Suprapubic skin (tissue), 4 donors: ENCODE results near the gene EVI2B. TPM values are rescaled to one million over a fixed set of nuclear protein-coding genes. Genes with fewer than 3 reads are reported as not detected.

Experiments
- DNase-seq, 2 donors: peaks; one replicate each; pipeline ENCODE4 v3.0.0-alpha.2; 2019; ENCODE audit warnings: low spot score in 2 of 2
- H3K27ac ChIP-seq: fragments of 200-600 bp; sonication (generic); one replicate; pipeline ENCODE4 v1.5.1; 2019
- H3K27me3 ChIP-seq: fragments of 200-600 bp; sonication (generic); one replicate; pipeline ENCODE4 v1.5.1; 2019
- H3K36me3 ChIP-seq: fragments of 200-600 bp; sonication (generic); one replicate; pipeline ENCODE4 v1.5.1; 2019
- H3K4me1 ChIP-seq: fragments of 200-600 bp; sonication (generic); one replicate; pipeline ENCODE4 v1.5.1; 2019
- H3K4me3 ChIP-seq: fragments of 200-600 bp; sonication (generic); one replicate; pipeline ENCODE4 v1.5.1; 2019; ENCODE audit warnings: mild to moderate bottlenecking
- H3K9me3 ChIP-seq: fragments of 200-600 bp; sonication (generic); one replicate; pipeline ENCODE4 v1.5.1; 2019
- CTCF ChIP-seq, 2 donors: fragments of 200-600 bp in 1 of 2; fragments of 450-650 bp in 1 of 2; sonication (generic) in 1 of 2; IDR thresholded peaks; one replicate each; pipeline ENCODE4 v1.5.1; 2016 to 2019; ENCODE audit warnings: antibody characterized with exemption in 2 of 2, mild to moderate bottlenecking in 1 of 2, moderate library complexity in 1 of 2
- EP300 ChIP-seq: sonication (generic); formaldehyde crosslinking; IDR thresholded peaks from one replicate; pipeline ENCODE4 v1.6.1; 2017; ENCODE audit warnings: antibody characterized with exemption
- POLR2A ChIP-seq, 2 donors: fragments of 450-650 bp; IDR thresholded peaks; one replicate each; pipeline ENCODE4 v1.6.1; 2017; ENCODE audit warnings: antibody characterized with exemption in 2 of 2, mild to moderate bottlenecking in 2 of 2, moderate library complexity in 2 of 2
- POLR2AphosphoS5 ChIP-seq, 3 donors: sonication (generic); formaldehyde crosslinking; IDR thresholded peaks; one replicate each; pipeline ENCODE4 v1.6.1; 2017; ENCODE audit warnings: antibody characterized with exemption in 3 of 3
- WGBS: methylation state at CpG from one replicate; pipeline ENCODE4 v1.1.5; 2018; 5-methylcytosine and 5-hydroxymethylcytosine counted together
- total RNA-seq, 4 donors: library from RNA; depleted of rRNA; stranded (reverse); fragments of >200 nt; gene quantifications; one replicate each; pipeline ENCODE4 v1.1.0, GENCODE V29; 2016

Gene EVI2B
- total RNA-seq, 4 donors from 2014 or later = 2.2 to 5.6 (median 3.7) TPM

- peaks cover 12% of the 10 kb centered on the region for H3K4me1 ChIP-seq
- no peak for TF ChIP-seq EP300
- no peak for TF ChIP-seq CTCF (IDR thresholded peaks at IDR 0.05)
- no peak for TF ChIP-seq POLR2AphosphoS5 (IDR thresholded peaks at IDR 0.05)
- TF ChIP-seq POLR2A (IDR thresholded peaks at IDR 0.05) = no peak
- no peak overlapping the region for H3K4me3 ChIP-seq
- H3K9me3 ChIP-seq = no peaks in the 10 kb centered on the region
- DNase-seq = no peak
- peaks cover 13% of the 10 kb centered on the region for H3K36me3 ChIP-seq
- no peaks in the 10 kb centered on the region for H3K27me3 ChIP-seq
- WGBS = 97% methylated on average over 4 of the region's 4 CpGs
- H3K27ac ChIP-seq = no peak overlapping the region
These were observed 8.1 kb upstream of the EVI2B start for GRCh38 chr17:31321966-31322365.

- H3K27ac ChIP-seq = peak within 1 kb of the TSS; percentile 65
- no peaks in the 10 kb centered on the region for H3K27me3 ChIP-seq
- peak within 1 kb of the TSS; percentile 33 for H3K4me3 ChIP-seq
- WGBS = 68% methylated on average over 3 of the region's 3 CpGs
- DNase-seq = no peak
- H3K4me1 ChIP-seq = peaks cover 12% of the 10 kb centered on the region
- no peaks in the 10 kb centered on the region for H3K9me3 ChIP-seq
- H3K36me3 ChIP-seq = peaks cover 8% of the 10 kb centered on the region
- no peak for TF ChIP-seq EP300
- TF ChIP-seq POLR2A (IDR thresholded peaks at IDR 0.05) = no peak
- no peak for TF ChIP-seq POLR2AphosphoS5 (IDR thresholded peaks at IDR 0.05)
- TF ChIP-seq CTCF (IDR thresholded peaks at IDR 0.05) = no peak
These were observed 7.6 kb upstream of the EVI2B start, which contains the start of gene EVI2A for GRCh38 chr17:31321481-31321880. EVI2A (minus strand) TSS chr17:31321622; CDS start chr17:31319013, 2,609 bp downstream.

GRCh38 chr17:31320791-31321190 is 6.9 kb upstream of the EVI2B start:
- peak overlapping the region; percentile 33 for H3K4me3 ChIP-seq
- no peaks in the 10 kb centered on the region for H3K27me3 ChIP-seq
- H3K4me1 ChIP-seq = peaks cover 12% of the 10 kb centered on the region
- H3K27ac ChIP-seq = peak overlapping the region; percentile 65
- no peak for DNase-seq
- no peaks in the 10 kb centered on the region for H3K9me3 ChIP-seq
- WGBS = 61% methylated on average over 1 of the region's 1 CpG
- H3K36me3 ChIP-seq = peaks cover 2% of the 10 kb centered on the region
- TF ChIP-seq EP300 (no peak), POLR2A (IDR thresholded peaks at IDR 0.05) (no peak), POLR2AphosphoS5 (IDR thresholded peaks at IDR 0.05) (no peak), CTCF (IDR thresholded peaks at IDR 0.05) (no peak)

GRCh38 chr17:31320241-31320640 is 6.4 kb upstream of the EVI2B start:
- Histone ChIP-seq H3K4me3 (peak overlapping the region; percentile 33), H3K27ac (no peak overlapping the region), H3K9me3 (no peaks in the 10 kb centered on the region), H3K4me1 (peaks cover 12% of the 10 kb centered on the region), H3K36me3 (no peaks in the 10 kb centered on the region), H3K27me3 (no peaks in the 10 kb centered on the region)
- no peak for TF ChIP-seq EP300
- TF ChIP-seq POLR2AphosphoS5 (IDR thresholded peaks at IDR 0.05) = no peak
- TF ChIP-seq POLR2A (IDR thresholded peaks at IDR 0.05) = no peak
- TF ChIP-seq CTCF (IDR thresholded peaks at IDR 0.05) = no peak
- DNase-seq = no peak
- WGBS = 80% methylated on average over 2 of the region's 2 CpGs

- DNase-seq = no peak
- H3K36me3 ChIP-seq = no peaks in the 10 kb centered on the region
- peak overlapping the region; percentile 33 for H3K4me3 ChIP-seq
- peaks cover 12% of the 10 kb centered on the region for H3K4me1 ChIP-seq
- TF ChIP-seq POLR2AphosphoS5 (IDR thresholded peaks at IDR 0.05) (no peak), EP300 (no peak), POLR2A (IDR thresholded peaks at IDR 0.05) (no peak), CTCF (IDR thresholded peaks at IDR 0.05) (no peak)
- H3K9me3 ChIP-seq = no peaks in the 10 kb centered on the region
- H3K27me3 ChIP-seq = no peaks in the 10 kb centered on the region
- peak overlapping the region; percentile 86 for H3K27ac ChIP-seq
- WGBS = 78% methylated on average over 5 of the region's 5 CpGs
These were observed 5.2 kb upstream of the EVI2B start for GRCh38 chr17:31318851-31319661.
